HG03135 (cell line): ENCODE data around the gene DUT.

Experiments
- ATAC-seq: cut with Tn5 transposase; IDR thresholded peaks from one replicate; pipeline ENCODE4 v1.9.1; 2021; ENCODE audit warnings: mild to moderate bottlenecking, moderate library complexity; ENCODE audit not compliant: unreplicated experiment

Gene DUT

DNA sequence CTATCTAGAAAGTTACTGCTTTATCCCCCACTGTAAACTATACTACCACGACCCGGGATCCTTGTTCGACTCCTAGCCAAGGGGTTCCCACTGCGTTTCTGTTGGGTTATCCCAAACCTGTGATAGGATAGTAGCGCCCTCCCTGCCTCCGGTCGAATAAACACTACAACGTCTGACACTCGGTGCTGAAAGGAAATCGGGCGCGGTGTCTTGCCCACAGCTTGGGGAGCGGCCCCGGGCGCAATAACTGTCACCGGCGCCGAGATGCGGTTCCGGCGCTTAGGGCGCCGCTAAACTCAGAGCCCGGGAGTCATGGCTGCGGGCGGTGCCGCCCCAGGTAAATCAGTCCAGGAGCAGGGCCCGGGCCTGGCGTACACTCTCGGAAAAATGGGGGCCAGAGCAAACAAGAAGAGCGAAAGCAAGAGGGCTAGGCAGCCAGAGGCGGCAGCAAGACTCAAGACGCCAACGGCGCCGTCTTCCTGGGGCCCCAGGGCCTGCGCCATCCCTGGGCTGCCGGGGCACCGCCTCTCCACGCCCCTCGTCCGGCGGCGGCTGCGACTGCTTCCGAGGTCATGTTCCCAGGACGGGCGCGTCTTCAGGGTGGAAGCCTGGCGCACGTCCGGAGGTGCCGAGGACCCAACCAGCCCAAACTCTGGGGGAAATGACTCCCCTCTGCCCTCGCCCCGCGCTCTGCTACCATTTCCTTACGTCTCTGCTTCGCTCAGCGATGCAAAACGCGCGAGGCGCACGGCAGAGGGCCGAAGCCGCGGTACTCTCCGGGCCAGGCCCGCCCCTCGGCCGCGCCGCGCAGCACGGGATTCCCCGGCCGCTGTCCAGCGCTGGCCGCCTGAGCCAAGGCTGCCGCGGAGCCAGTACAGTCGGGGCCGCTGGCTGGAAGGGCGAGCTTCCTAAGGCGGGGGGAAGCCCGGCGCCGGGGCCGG, at the start of gene DUT:
Gene DUT, plus strand, starts transcription at position 575 of the 941 bp plus-strand sequence. Its CDS starts 87 bp downstream, at position 662.
- ATAC-seq = peak; percentile 78

DNA sequence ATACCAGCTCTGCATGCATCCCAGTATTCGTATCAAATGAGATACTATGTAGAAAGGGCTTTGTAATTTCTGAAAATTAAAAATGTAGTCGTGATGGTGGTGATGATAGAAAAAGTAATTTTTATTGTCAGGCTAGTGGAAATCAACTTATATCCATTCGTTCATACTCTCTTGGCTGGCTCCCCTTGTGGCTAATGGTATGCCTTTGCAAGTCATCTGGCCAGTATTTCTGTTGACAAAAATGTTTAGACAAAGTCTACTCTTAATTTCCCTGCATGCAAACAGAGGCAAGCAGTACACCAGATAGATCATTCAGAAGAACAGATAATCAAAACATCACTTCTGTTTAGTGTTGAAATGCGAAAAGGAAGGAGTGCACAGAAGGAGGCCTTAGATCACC, 49.6 kb upstream of the DUT start:
- ATAC-seq = no peak

DNA sequence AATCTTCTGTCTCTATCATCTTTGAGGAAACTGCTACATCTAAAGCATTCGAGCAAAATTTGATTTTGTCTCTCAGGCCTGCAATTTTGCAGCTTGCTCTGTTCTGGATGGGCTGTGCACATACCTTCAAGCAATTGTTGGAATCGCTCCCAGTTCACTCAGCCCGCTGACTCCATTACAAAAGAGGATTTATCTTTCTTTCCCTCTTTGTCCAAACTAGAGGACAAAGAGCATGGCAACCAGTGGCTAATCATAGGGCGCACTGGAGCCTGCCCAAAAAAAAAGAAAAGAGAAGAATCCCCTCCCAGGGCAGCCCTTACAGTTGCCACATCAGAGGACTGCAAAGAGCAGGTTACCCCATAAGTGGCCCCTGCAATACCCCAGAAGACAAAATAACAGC, 49.0 kb upstream of the DUT start:
- ATAC-seq = no peak

DNA sequence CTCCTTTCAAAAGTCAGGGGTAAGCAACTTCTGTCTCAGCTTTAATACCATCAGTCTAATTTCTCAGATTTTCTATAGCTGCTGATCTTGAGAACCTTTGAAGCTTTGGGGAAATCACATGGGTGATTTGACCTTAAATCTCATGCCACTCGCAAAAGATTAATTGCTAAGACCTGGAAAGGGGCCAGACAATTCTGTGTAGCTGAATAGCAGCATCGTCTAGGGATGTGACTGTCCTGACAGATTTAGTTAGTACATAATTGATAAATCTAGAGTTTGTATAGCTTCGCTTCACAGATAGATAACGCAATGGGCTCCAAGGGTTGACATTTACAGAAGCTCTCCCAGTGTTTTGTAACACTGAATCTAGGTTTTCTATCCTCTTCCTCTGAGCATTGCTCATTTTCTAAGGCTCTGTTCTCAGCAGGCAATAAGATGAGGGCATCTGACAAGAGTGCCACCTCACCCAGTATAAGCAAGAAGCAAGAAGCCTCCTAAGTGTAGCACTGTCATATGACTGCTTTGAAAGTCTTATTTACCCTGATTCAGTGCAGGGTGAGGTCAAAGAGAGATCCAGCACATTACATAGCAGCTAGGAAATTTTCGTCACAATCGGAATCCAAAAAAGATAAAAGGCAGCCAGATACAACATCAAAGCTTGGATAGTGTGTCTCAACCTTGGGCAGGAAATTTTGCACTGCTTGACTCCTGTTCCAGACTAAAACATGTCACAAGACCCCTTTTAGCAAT, 47.7 kb upstream of the DUT start:
- ATAC-seq = no peak

DNA sequence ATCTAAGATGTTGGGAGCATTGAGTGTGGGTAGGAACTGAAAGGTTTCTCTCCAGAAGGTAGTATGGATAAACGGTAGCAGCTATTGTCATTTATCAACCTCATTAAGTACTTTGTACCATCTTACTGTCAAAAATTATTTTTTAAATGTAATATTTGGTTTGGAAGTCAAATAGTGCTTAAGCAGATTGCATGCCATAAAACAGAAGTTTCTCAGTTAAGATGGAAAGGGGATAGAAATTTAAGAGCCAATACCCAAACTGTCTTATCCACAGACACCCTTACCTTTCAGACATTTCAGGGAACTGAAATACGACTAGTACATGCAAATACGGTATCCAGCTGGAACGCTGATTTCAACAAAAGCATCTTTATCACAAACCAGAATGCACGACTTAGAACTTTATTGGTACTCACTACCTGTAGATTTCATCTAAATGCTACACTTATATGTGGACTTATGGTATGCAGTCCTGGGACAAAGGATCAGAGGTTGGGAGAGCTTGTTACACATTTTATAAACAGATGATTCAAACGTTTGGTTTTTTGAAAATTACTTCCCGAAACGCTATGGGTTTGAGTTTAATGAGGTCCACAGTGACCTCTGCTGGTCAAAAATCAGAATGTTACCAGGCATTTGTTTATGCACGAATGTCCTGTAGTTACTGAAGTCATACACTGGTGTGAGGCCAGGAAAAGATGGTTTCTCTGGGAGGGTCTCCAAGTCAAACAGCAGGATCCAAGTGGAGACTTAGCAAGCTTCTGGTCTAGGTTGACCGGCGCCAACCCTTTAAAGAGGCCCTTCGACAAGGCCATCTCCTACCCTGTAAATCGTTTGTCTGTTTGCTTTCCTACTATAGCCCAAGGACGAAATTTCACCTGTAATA, 45.7 kb upstream of the DUT start:
- no peak for ATAC-seq

DNA sequence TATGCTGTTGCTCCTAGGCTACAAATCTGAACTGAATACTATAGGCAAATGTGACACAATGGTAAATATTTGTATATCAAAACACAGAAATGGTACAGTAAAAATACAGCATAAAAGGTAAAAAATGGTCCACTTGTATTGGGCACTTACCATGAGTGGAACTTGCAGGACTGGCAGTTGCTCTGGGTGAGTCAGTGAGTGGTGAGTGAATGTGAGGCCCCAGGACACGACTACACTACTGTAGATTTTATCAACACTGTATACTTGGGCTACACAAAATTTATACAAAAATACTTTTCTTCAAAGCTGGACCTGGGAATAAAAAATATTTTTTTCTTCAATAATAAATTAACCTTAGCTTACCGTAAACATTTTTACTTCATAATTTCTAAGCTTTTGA, 41.6 kb upstream of the DUT start:
- ATAC-seq = no peak

DNA sequence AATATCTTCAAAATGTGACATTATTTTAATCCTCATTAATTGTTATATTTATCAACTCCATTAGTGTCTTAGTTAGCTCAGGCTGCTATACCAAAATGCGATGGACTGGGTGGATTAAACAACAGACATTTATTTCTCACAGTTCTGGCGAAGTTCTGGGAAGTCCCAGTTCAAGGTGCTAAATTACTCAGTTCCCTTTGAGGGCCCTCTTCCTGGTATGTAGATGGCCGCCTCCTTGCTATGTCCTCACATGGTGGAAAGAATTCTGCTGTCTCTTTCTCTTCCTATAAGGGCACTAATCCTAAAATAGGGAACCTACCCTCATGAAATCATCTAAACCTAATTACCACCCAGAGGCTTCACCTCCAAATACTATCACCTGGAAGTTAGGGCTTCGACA, 38.8 kb upstream of the DUT start:
- ATAC-seq = no peak

DNA sequence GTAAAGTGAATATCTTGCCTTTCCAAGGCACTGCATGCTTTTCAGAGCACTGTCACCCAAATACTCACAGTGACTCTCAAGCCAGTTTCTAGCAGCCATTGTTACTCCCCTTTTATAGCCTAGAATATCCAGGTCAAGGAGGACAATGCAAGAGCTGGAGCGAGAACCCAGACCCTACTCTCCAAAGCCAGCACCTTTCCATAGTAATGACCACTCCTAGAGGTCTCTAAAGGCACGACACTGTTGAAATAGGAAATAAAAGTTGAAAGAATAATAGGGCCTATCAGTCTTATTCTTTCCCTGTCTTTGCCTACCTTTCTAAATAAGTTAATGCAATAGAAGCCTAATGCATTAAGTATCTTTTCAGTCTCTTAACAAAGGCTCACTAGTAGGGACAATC, 33.6 kb upstream of the DUT start:
- no peak for ATAC-seq

DNA sequence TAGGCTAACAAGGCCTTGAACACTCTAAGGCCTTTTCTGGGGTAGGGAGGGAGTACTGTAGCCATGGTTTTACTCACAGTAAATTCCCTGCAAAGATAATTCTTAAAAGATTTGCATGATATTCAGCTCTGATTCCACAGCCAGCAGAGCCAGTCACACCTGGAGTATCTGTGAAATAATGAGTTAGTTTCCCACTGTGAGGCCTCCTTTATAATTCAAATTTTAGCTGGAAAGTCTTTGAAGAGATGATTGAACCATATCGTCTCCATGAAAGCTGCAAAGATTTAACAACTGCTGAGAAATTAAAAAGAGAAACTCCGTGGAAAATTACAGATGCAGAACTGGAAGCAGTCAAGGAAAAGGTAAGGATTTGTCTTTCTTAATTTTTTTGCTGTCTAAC, 32.3 kb upstream of the DUT start:
- ATAC-seq = no peak

DNA sequence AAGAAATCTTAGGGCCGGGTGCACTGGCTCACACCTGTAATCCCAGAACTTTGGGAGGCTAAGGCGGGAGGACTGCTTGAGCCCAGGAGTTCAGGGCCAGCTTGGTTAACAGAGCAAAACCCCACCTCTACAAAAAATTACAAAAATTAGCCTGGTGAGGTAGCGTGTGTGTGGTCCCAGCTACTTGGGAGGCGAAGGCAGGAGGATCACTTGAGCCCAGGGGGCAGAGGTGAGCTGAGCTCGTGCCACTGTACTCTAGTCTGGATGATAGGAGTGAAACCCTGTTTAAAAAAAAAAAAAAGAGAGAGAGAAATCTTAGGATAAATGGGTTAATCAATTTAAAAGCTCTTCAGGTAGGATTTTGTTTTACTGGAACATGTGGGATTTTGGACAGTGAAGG, 31.2 kb upstream of the DUT start:
- no peak for ATAC-seq

DNA sequence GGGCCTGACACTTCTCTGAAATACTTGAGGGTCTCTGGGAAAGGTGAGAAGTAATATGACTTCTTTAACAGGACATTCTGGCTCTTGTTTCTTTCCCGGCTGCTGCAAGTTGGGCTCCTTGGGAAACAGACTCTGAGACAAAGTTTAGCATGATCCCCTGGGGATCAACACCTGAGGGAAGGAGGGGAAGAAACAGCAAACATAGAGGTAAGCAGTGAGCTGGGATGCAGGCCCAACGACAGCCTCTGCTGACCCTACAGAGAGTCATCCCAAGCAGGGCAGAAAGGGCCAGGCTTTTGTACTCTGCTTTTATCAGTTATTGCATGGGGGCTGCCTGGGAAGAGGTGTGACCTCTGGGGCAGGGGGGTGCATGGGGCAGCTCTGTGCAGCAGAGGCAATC, 26.8 kb upstream of the DUT start:
- no peak for ATAC-seq

DNA sequence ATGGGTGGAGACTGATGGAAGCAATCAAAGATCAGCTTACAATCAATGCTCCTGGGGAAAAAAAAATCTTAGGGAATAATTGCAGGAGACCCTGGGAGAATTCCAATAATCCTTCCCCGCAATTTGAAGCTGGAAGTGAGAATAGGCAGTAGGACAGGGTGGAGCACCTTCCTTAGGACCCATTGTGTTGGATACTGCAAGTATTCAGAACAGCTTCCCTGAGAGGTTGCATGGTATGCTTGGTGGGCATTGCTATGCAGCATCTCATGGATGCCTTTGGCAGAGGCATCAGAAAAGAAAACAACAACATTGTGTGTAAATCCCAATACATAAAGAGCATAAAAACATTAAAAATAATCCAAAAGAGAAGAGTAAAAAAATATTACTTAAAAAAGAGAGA, 24.6 kb upstream of the DUT start:
- ATAC-seq = no peak

DNA sequence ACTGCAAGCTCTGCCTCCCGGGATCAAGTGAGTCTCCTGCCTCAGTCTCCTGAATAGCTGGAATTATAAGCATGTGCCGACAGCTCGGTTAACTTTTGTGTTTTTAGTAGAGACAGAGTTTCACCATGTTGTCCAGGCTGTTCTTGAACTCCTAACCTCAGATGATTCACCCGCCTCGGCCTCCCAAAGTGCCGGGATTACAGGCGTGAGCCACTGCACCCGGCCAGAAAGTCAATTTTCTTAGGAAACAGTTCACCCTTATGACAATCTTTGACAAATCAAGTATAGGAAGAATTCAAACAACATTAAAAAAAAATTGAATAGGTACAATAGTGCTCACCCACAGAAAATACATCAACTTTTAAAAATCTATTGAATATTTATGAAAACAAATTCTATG, 23.6 kb upstream of the DUT start:
- ATAC-seq = no peak

DNA sequence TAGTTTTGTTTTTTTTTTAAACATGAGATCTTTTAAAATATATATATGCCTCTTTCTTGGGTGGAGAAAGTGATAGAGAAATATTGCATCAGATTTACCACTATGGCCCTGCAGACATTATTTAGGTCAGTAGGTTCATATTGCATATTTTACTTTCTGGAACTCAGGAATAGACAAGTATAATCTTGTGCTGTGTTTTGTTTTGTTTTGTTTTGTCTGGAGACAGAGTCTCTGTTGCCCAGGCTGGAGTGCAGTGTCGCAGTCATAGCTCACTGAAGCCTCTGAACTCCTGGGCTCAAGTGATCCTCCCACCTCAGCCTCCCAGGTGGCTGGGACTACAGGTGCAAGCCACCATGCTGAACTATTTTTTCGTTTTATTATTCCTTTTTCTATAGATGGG, 21.5 kb upstream of the DUT start:
- no peak for ATAC-seq

DNA sequence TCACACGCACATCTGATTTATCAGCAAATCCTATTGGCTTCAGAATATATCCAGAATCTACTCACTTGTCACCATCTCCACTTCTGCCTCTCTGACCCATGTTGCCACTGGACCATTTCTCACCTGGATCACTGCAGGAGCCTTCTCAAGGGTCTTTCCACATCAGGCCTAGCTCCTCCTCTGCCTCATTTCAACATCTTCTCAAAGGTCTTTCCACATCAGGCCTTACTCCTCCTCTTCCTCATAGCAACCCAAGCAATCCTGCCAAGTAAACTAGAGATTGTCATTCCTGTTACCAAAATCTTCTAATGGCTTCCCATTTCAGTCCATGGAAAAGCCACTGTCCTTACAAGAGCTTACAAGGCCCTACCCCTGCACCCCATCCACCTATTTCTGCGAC, 18.0 kb upstream of the DUT start:
- no peak for ATAC-seq

DNA sequence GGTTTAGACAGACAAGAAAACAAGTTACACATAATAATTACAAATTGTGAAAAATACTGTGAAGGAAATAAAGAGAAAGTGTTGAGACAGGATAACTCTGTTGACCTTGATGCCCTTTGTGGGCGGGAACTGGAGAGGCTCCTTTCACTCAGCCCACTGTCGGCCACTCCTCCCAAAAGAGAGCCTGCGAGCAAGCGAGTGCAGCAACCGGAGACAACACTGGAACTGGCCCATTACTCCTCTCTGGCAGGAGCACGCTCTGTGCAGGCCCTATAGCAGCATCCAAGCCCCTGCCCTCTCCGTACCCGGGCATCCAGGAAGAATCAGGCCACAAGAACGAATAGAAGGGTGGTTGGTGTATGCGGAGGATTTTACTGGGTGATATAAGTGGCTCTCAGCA, 16.2 kb upstream of the DUT start:
- no peak for ATAC-seq

DNA sequence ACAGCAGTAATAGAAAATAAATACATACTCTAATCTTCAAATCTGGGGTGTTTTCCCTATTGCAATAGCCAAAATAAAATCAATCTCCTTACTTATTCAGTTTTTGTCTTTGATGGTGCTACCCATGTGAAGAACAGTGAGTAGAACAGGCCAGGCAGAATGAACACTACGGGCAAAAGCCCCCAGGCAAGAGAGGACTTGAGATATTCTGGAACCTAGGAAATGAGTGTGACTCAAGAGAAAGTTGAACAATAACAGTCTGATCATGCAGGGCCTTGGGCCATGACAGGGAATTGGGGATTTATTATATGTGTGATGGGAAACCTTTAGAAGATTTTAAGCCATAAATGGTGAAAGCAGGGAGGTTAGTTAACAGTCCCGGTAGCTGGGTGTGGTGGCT, 14.0 kb upstream of the DUT start:
- ATAC-seq = no peak

DNA sequence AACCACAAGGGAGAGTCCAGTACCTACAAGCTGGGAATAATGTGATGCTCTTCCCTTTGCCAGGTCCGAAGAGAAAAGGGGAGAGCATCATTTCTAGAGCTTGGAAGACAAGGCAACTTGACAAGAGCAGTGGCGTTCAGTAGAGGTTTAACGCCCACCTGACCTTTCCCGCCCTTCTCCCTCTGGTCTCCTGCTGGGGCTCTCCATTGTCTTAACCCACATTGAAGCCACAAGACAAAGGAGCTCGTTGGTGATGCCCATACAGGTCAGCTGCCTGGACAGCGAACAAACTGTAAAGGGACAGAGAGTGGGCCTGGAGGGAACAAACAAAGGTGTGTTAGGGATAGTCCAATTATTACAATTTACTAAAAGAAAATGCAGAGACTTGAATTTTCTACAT, 13.1 kb upstream of the DUT start:
- ATAC-seq = no peak

DNA sequence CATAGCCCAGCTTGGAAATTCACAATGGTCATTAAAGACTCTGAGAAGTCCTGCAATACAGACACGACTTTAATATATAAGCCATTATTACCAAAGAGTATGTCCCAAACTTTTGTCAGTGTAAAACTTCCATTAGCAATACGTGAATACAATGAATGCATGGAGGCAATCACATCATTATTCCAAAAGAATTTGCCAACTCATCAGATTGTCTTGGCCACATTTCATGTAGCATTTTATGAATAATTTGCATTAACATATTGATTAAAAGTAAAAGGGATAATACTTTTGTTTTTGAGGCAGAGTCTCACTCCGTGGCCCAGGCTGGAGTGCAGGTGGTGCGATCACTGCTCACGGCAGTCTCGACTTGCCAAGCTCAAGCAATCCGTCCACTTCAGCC, 7.9 kb upstream of the DUT start:
- ATAC-seq = no peak

DNA sequence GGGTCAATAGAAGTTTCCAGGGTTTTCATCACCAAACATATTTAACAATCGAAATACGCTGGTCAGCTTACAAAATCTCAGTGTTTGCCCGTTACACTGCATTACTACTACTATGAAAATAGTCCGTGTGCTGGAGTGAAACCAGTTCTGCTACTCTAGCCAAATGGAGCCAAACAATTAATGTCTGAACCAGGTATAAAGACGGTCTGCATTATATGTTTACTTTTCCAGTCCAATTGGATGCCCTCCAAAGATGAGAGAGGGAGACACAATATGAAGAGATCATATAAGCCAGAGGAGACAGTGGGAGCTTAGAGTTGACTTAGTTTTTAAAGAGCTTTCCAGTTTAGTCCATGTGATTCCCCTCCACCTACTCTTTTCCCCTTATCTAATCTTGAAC, 6.3 kb upstream of the DUT start:
- no peak for ATAC-seq

DNA sequence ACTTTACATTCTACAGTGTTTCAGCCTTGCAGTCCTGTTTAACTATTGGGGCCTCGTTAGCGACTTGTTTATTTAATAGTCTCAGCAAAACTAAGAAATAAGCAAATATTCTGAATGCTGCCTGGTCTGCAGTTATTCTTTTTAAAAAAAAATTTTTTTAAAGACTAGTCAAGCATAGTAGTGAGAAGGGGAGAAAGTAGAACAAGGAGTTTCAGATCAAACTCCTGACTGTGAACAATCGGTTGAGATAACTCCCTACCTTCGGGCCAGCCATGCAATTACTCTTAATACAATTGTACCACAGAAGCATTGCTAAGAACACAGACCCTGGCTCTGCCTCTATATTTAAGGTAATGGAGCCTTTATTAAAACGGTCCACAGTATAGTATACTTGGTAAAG, 5.8 kb upstream of the DUT start:
- no peak for ATAC-seq
